Smooth muscle cell (in vitro differentiated cells): ENCODE measurements around the gene KLHL3. TPM values are rescaled to one million over a fixed set of nuclear protein-coding genes. Genes with fewer than 3 reads are reported as not detected.
A peak's percentile ranks its signal among the peaks of the same experiment; 100 is the strongest.

Source experiments
- DNase-seq: peaks from one replicate; lab custom pipeline; 2025; ENCODE audit not compliant: unreplicated experiment; lab: John Stamatoyannopoulos, UW
- H2AFZ ChIP-seq: fragments of 200-600 bp; sonication (generic); 2 replicates; pipeline ENCODE4 v1.6.0; 2016; ENCODE audit warnings: antibody characterized with exemption, low read depth, mild to moderate bottlenecking
- H3F3A ChIP-seq: fragments of 200-600 bp; sonication (generic); 2 replicates; pipeline ENCODE4 v1.6.0; 2017; ENCODE audit warnings: antibody characterized with exemption, low read depth
- H3K27ac ChIP-seq: fragments of 200-600 bp; sonication (generic); 2 replicates; pipeline ENCODE4 v1.5.1; 2016; ENCODE audit warnings: low read depth, mild to moderate bottlenecking
- H3K27me3 ChIP-seq: fragments of 200-600 bp; sonication (generic); 2 replicates; pipeline ENCODE4 v1.6.1; 2016; ENCODE audit warnings: low read depth, mild to moderate bottlenecking
- H3K36me3 ChIP-seq: fragments of 200-600 bp; sonication (generic); 2 replicates; pipeline ENCODE4 v1.5.1; 2016; ENCODE audit warnings: low read depth
- H3K4me1 ChIP-seq: fragments of 200-600 bp; sonication (generic); 2 replicates; pipeline ENCODE4 v1.5.1; 2016; ENCODE audit warnings: low read depth
- H3K4me2 ChIP-seq: fragments of 200-600 bp; sonication (generic); 2 replicates; pipeline ENCODE4 v1.6.0; 2016; ENCODE audit warnings: mild to moderate bottlenecking
- H3K4me3 ChIP-seq: fragments of 200-600 bp; sonication (generic); 2 replicates; pipeline ENCODE4 v1.5.1; 2016; ENCODE audit warnings: mild to moderate bottlenecking
- H3K79me2 ChIP-seq: fragments of 200-600 bp; sonication (generic); 2 replicates; pipeline ENCODE4 v1.6.0; 2016; ENCODE audit warnings: low read depth, mild to moderate bottlenecking
- H3K9ac ChIP-seq: fragments of 200-600 bp; sonication (generic); 2 replicates; pipeline ENCODE4 v1.6.0; 2016; ENCODE audit warnings: low read depth
- H3K9me3 ChIP-seq: fragments of 200-600 bp; sonication (generic); replicated peaks from 2 replicates; pipeline ENCODE4 v1.5.1; 2016; ENCODE audit warnings: low read depth
- H4K20me1 ChIP-seq: fragments of 200-600 bp; sonication (generic); 2 replicates; pipeline ENCODE4 v1.6.0; 2016; ENCODE audit warnings: low read depth
- WGBS: methylation state at CpG from one replicate; pipeline ENCODE4 v1.1.7; 2016; ENCODE audit warnings: low lambda C conversion rate; 5-methylcytosine and 5-hydroxymethylcytosine counted together
- polyA plus RNA-seq: library from polyadenylated mRNA; unstranded; fragments of >200 nt; fragmentation: Nextera tagmentation; extraction: Ambion mirVana; gene quantifications from 2 replicates; pipeline ENCODE4 v1.2.1, GENCODE V29; 2016
- total RNA-seq: library from RNA; depleted of rRNA; stranded (reverse); fragments of >200 nt; gene quantifications from 2 replicates; pipeline ENCODE4 v1.2.3, GENCODE V29; 2014
- TF ChIP-seq, protein P1 (sequence below): fragments of 200-600 bp; sonication (generic); IDR thresholded peaks from 2 replicates; pipeline ENCODE4 v1.5.1; 2017; ENCODE audit warnings: borderline replicate concordance, mild to moderate bottlenecking, antibody characterized with exemption; ENCODE audit not compliant: insufficient read depth, poor library complexity, severe bottlenecking

KLHL3 gene
- total and polyA plus RNA-seq, 2 experiments from 2014 or later = 3.6 to 9.1 TPM

DNA sequence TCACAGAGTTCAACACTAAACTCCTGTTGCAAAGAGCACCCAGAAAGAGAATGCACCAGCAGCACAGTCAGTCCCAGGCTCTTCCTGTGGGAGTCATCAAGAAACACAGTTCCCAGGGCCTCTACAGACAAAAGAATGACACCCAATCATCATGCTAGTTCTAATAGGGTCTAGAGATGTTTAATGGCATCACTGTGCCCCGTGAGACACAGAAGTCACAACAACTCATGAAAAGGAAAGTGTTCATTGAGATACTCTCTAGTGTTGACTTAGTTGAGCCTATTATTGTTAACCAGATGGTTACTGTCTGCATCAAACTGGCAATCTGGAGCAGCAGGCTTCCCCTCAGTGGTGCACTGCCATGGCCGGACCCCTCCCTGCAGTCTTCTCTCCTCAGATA, 1.6 kb downstream of the KLHL3 start:
- TF ChIP-seq, protein P1, sequence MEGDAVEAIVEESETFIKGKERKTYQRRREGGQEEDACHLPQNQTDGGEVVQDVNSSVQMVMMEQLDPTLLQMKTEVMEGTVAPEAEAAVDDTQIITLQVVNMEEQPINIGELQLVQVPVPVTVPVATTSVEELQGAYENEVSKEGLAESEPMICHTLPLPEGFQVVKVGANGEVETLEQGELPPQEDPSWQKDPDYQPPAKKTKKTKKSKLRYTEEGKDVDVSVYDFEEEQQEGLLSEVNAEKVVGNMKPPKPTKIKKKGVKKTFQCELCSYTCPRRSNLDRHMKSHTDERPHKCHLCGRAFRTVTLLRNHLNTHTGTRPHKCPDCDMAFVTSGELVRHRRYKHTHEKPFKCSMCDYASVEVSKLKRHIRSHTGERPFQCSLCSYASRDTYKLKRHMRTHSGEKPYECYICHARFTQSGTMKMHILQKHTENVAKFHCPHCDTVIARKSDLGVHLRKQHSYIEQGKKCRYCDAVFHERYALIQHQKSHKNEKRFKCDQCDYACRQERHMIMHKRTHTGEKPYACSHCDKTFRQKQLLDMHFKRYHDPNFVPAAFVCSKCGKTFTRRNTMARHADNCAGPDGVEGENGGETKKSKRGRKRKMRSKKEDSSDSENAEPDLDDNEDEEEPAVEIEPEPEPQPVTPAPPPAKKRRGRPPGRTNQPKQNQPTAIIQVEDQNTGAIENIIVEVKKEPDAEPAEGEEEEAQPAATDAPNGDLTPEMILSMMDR = no peak
- H3K4me2 ChIP-seq = peak overlapping the region; percentile 90
- peak overlapping the region; percentile 52 for H3K4me3 ChIP-seq

DNA sequence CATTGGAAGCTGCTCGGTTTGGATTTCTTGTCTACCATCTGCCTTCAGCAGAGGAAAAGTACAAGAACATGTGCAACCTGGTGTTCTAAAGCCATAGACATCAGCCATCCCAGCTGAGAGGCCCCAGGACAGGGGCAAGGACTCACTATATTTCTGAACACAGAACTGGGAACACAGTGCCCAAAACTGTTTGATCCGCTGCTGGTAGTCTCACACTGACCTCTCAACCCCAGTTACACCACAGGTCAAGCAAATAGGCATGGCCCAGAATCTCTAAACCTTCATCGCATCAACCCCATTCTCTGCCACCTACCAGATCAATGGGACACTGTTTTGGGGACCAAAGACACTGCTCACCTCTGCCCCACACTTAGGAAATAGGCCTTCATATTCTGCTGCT, 2.0 kb downstream of the KLHL3 start:
- H3K4me3 ChIP-seq = no peak overlapping the region
- H3K4me1 ChIP-seq = peaks cover 21% of the 10 kb centered on the region
- peaks cover 17% of the 10 kb centered on the region for H3F3A ChIP-seq
- DNase-seq = no peak
- TF ChIP-seq, protein P1 = no peak
- H4K20me1 ChIP-seq = no peaks in the 10 kb centered on the region
- peak overlapping the region; percentile 90 for H3K4me2 ChIP-seq
- WGBS = 100% methylated on average over 3 of the region's 3 CpGs
- no peak overlapping the region for H3K9ac ChIP-seq
- H3K9me3 ChIP-seq = no peaks in the 10 kb centered on the region
- H3K27me3 ChIP-seq = no peaks in the 10 kb centered on the region
- H2AFZ ChIP-seq = no peak overlapping the region
- no peaks in the 10 kb centered on the region for H3K36me3 ChIP-seq
- H3K27ac ChIP-seq = no peak overlapping the region
- H3K79me2 ChIP-seq = no peaks in the 10 kb centered on the region

More for the DNA sequence above, 1.6 kb downstream of the KLHL3 start:
- Histone ChIP-seq H3K9me3 (no peaks in the 10 kb centered on the region), H3K9ac (no peak overlapping the region), H3K27me3 (no peaks in the 10 kb centered on the region), H3K36me3 (no peaks in the 10 kb centered on the region), H2AFZ (peak overlapping the region; percentile 85), H3K27ac (no peak overlapping the region), H3K79me2 (no peaks in the 10 kb centered on the region), H3F3A (peaks cover 17% of the 10 kb centered on the region), H3K4me1 (peaks cover 21% of the 10 kb centered on the region), H4K20me1 (no peaks in the 10 kb centered on the region)
- 84% methylated on average over 2 of the region's 2 CpGs for WGBS
- DNase-seq = no peak

DNA sequence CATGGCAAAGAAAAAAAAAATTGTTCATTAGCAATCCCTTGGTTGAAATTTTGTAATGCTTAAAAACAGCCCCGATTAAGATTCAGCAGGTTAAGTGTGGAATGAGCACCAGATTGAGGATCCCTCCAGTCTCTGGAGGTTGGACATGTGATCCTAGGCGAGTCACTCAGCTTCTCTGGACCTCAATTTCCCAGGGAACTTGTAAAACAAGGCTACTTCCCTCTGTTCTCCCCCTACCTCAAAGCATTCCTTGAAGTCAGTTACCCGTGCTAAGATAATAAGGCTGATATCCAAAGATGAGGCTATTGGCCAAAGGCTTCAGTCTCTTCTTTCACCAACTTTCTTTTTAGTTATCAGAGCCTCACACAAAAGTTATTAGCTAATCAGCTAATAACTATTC, 2.9 kb downstream of the KLHL3 start:
- no peaks in the 10 kb centered on the region for H3K36me3 ChIP-seq
- 69% methylated on average over 3 of the region's 3 CpGs for WGBS
- H3K9me3 ChIP-seq = no peaks in the 10 kb centered on the region
- no peak overlapping the region for H3K4me3 ChIP-seq
- H4K20me1 ChIP-seq = no peaks in the 10 kb centered on the region
- H3K79me2 ChIP-seq = no peaks in the 10 kb centered on the region
- no peaks in the 10 kb centered on the region for H3K27me3 ChIP-seq
- DNase-seq = no peak
- peaks cover 21% of the 10 kb centered on the region for H3K4me1 ChIP-seq
- H3F3A ChIP-seq = peaks cover 12% of the 10 kb centered on the region
- no peak overlapping the region for H3K9ac ChIP-seq
- TF ChIP-seq, protein P1 = no peak
- no peak overlapping the region for H3K27ac ChIP-seq
- H3K4me2 ChIP-seq = no peak overlapping the region
- H2AFZ ChIP-seq = no peak overlapping the region

DNA sequence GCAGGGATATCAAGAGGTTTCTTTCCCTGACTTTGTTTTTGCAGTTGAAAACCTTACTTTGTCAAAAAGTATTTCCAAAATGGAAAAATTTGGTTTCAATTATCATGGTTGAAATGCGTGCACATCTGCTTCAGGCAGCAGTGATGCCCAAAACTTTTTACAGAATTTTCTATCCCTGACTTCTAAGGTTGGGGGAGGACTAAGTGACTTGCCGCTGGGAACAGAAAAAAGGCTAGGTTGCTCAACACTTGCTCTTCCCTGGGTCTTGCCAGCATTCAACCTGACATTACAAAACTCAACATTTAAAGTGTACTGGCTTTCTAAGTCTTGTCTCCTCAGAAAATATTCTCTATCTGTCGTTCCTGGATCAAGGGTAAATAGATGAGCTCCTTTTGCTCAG, 4.7 kb downstream of the KLHL3 start:
- Histone ChIP-seq H3K4me1 (peaks cover 15% of the 10 kb centered on the region), H3F3A (peaks cover 3% of the 10 kb centered on the region), H3K79me2 (no peaks in the 10 kb centered on the region), H3K4me2 (no peak overlapping the region), H3K36me3 (no peaks in the 10 kb centered on the region), H4K20me1 (no peaks in the 10 kb centered on the region), H3K9me3 (no peaks in the 10 kb centered on the region), H3K27ac (no peak overlapping the region), H2AFZ (no peak overlapping the region), H3K9ac (no peak overlapping the region), H3K4me3 (no peak overlapping the region), H3K27me3 (no peaks in the 10 kb centered on the region)
- no peak for DNase-seq
- WGBS = 80% methylated on average over 3 of the region's 3 CpGs
- TF ChIP-seq, protein P1 = no peak
